Measurements from ENCODE around the gene GAK.

Gene GAK

GRCh38 chr4:875818-876423, 56.2 kb downstream of the GAK start:
- in situ Hi-C loops (cut with HindIII; ENCODE audit: low sequenced_read_pairs): no loop called here

- in situ Hi-C loops (cut with HindIII; ENCODE audit: low sequenced_read_pairs): no loop called here
Measured at GRCh38 chr4:874971-875817, 56.9 kb downstream of the GAK start.

- in situ Hi-C loops (cut with HindIII; ENCODE audit: low sequenced_read_pairs): no loop called here
Measured at GRCh38 chr4:874056-874455, 58.1 kb downstream of the GAK start.

GRCh38 chr4:872241-872981, 59.7 kb downstream of the GAK start:
- in situ Hi-C loops (cut with HindIII; ENCODE audit: low sequenced_read_pairs): no loop called here

- in situ Hi-C loops (cut with HindIII; ENCODE audit: low sequenced_read_pairs): no loop called here
Measured at GRCh38 chr4:871484-871883, 60.6 kb downstream of the GAK start.

GRCh38 chr4:870951-871350, 61.2 kb downstream of the GAK start:
- in situ Hi-C loops (cut with HindIII; ENCODE audit: low sequenced_read_pairs): no loop called here

GRCh38 chr4:869776-870175, 62.3 kb downstream of the GAK start:
- in situ Hi-C loops (cut with HindIII; ENCODE audit: low sequenced_read_pairs): no loop called here

GRCh38 chr4:868421-868820, 63.7 kb downstream of the GAK start:
- in situ Hi-C loops (cut with HindIII; ENCODE audit: low sequenced_read_pairs): no loop called here

- in situ Hi-C loops (cut with HindIII; ENCODE audit: low sequenced_read_pairs): no loop called here
Measured at GRCh38 chr4:867526-868250, 64.4 kb downstream of the GAK start.

- in situ Hi-C loops (cut with HindIII; ENCODE audit: low sequenced_read_pairs): no loop called here
Measured at GRCh38 chr4:866761-867390, 65.2 kb downstream of the GAK start.

GRCh38 chr4:866068-866760, 65.9 kb downstream of the GAK start:
- in situ Hi-C loops (cut with HindIII; ENCODE audit: low sequenced_read_pairs): no loop called here

GRCh38 chr4:865572-865971, 66.5 kb downstream of the GAK start:
- in situ Hi-C loops (cut with HindIII; ENCODE audit: low sequenced_read_pairs): no loop called here

- in situ Hi-C loops (cut with HindIII; ENCODE audit: low sequenced_read_pairs): no loop called here
Measured at GRCh38 chr4:865121-865465, 67.0 kb downstream of the GAK start.

- in situ Hi-C loops (cut with HindIII; ENCODE audit: low sequenced_read_pairs): no loop called here
Measured at GRCh38 chr4:864456-865120, 67.5 kb downstream of the GAK start.

GRCh38 chr4:860561-860960, 71.6 kb downstream of the GAK start:
- in situ Hi-C loops (cut with HindIII; ENCODE audit: low sequenced_read_pairs): no loop called here

GRCh38 chr4:859496-859895, 72.6 kb downstream of the GAK start:
- in situ Hi-C loops (cut with HindIII; ENCODE audit: low sequenced_read_pairs): no loop called here

GRCh38 chr4:858831-859451, 73.2 kb downstream of the GAK start:
- in situ Hi-C loops (cut with HindIII; ENCODE audit: low sequenced_read_pairs): no loop called here

- in situ Hi-C loops (cut with HindIII; ENCODE audit: low sequenced_read_pairs): no loop called here
Measured at GRCh38 chr4:858041-858481, 74.1 kb downstream of the GAK start.

GRCh38 chr4:857461-857860, 74.7 kb downstream of the GAK start:
- in situ Hi-C loops (cut with HindIII; ENCODE audit: low sequenced_read_pairs): no loop called here

Measured in DLD1 (cell line).